Motor neuron (in vitro differentiated cells): Measurements from ENCODE around the gene DPYSL4. TPM values are rescaled to one million over a fixed set of nuclear protein-coding genes. Genes with fewer than 3 reads are reported as not detected.
A peak's percentile ranks its signal among the peaks of the same experiment; 100 is the strongest.

ENCODE experiments used
- ATAC-seq, 8 experiments: fragments of 200-7000 bp; cut with Tn5 transposase; replicated peaks in 6 of 8; 2 replicates each; pipeline ENCODE4 v1.8.0; 2021; ENCODE audit warnings: mild to moderate bottlenecking in 8 of 8, moderate library complexity in 8 of 8
- H3K27ac ChIP-seq, 2 donors: fragments of 250-450 bp; sonication (Bioruptor Pico); 2 replicates each; pipeline ENCODE4 v1.9.0; 2021; ENCODE audit warnings: antibody characterized with exemption in 2 of 2, mild to moderate bottlenecking in 2 of 2, moderate library complexity in 1 of 2
- H3K4me1 ChIP-seq, 2 donors: fragments of 250-450 bp; sonication (Bioruptor Pico); replicated peaks in 1 of 2; 2 replicates each; pipeline ENCODE4 v1.6.1; 2021; ENCODE audit warnings: antibody characterized with exemption in 2 of 2, mild to moderate bottlenecking in 2 of 2, moderate library complexity in 1 of 2
- H3K4me3 ChIP-seq, 5 donors: fragments of 250-450 bp; sonication (Bioruptor Pico); 2 replicates each; pipeline ENCODE4 v1.9.0; 2021; ENCODE audit warnings: antibody characterized with exemption in 5 of 5, mild to moderate bottlenecking in 5 of 5, moderate library complexity in 4 of 5
- WGBS, 10 experiments: fragments of 450-650 bp; shearing (Covaris generic); methylation state at CpG; one replicate each; pipeline ENCODE4 v1.0.0; 2022; 5-methylcytosine and 5-hydroxymethylcytosine counted together
- in situ Hi-C, 9 experiments: fragments of 400-800 bp; cut with MboI; loops; one replicate each; pipeline ENCODE4 v1.15.0; 2021; ENCODE audit warnings: low sequenced_read_pairs in 9 of 9, low pct_unique_long_range_greater_than_20kb in 2 of 9; ENCODE audit not compliant: unreplicated experiment in 9 of 9
- total RNA-seq, 8 experiments: library from RNA; unstranded; fragments of 300-600 nt; gene quantifications; 2 replicates each; pipeline versions ENCODE4 v1.2.3 to v1.2.4, GENCODE V29; 2022

Gene DPYSL4
- total RNA-seq, 8 experiments from 2014 or later = 0.56 to 181 (median 50.9) TPM

DNA sequence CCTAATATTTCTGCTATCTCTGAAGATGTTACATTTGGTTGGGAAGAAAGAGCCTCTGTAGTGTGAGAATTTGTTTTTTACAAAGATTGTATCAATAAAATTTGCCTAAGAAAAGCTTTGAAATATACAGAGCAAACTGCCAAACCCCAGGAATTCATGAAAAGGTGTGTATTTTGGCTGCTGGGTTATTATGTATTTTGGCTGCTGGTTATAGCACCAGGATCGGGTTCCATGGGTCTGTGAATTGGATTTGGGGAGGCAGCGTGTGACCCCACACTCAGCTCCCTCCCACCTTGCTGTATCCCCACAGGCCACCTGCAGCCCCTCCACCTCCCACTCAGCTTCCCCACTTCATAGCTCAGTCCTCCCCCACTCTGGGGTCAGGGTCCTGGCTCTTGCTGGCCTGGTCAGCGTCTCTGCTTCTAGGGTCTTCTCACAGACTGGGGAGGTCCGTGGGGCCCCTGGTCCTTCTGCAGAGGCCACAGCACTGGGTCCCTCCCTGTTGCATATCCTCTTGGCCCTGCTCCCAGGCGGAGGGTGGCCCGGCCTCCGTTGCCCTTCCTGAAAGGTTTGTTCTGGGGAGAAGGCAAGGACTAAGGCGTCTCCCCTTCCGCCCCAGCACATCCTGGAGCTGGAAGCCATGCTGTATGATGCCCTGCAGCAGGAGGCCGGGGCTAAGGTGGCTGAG is 24.0 kb upstream of the DPYSL4 start:
- WGBS, 10 experiments = 34 to 100% (median 45%) methylated on average over 1 to 3 of the region's 10 CpGs; no CpG with 5 or more reads in 6 of the 10 experiments
- in situ Hi-C loops = no loop called here
- Histone ChIP-seq H3K27ac (peak overlapping the region in 1 of 2 donors; percentile 43), H3K4me3 (no peak overlapping the region), H3K4me1 (peaks cover 31 to 38% of the 10 kb centered on the region in 2 donors)
- ATAC-seq = peak in 1 of 8 experiments; percentile 34

DNA sequence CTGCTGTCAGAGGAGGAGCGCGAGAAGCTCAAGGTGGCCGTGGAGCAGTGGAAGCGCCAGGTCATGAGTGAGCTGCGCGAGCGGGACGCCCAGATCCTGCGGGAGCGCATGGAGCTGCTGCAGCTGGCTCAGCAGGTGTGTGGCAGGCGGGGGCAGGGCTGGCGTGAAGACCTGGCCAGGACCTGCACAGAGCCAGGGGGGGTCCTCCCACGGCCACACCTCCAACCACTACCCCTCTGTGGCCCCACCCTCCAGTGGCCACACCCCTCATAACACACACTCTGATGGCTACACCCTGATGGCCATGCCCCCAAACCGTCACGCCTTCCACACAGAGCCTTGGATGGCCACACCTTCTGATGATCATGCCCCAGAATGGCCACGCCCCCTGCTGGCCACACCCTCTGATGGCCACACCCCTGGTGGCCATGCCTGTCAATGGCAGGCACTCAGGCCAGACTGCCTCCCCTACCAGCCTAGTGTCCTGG is 23.4 kb upstream of the DPYSL4 start:
- in situ Hi-C loops = no loop called here
- peaks cover 28 to 35% of the 10 kb centered on the region in 2 donors for H3K4me1 ChIP-seq
- no peak overlapping the region for H3K4me3 ChIP-seq

DNA sequence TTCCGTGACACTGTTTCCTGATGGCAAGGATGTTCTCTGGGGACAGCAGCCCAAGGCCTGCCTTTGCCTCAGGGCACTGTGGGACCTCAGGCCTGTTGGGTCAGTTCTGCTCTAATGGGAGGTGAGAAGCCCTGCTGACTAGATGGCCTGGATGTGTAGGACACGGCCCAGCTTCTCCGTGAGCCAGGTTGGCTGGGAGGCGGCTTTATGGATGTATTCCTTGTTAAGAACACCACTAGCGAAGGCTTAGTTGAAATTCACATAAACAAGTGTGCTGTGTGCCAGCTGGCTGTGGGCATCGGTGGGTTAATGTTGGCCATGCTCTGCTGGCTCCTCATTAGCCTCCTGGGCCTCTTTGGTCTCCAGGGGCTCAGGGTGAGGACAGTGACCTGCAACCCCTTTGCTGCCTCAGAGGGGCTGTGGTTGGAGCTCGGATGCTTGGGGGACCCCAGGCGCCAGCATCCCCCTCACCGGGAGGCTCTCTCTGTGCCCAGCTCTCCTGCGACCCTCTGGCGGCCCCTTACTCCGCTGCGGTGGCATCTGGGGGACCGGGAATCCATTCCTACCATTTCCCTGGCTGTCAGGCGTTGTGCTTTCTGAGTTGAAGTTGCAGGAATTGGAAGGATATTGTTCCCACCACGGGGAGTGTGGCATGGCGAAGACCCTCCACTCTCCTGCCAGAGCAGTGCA is 22.8 kb upstream of the DPYSL4 start:
- ATAC-seq = no peak
- in situ Hi-C loops = no loop called here
- Histone ChIP-seq H3K27ac (no peak overlapping the region), H3K4me1 (peaks cover 27 to 34% of the 10 kb centered on the region in 2 donors), H3K4me3 (no peak overlapping the region)
- 0 to 100% (median 72%) methylated on average over 1 to 8 of the region's 17 CpGs; no CpG with 5 or more reads in 1 of the 10 experiments for WGBS, 10 experiments

More for the DNA sequence above, 23.4 kb upstream of the DPYSL4 start:
- 67% methylated on average over 6 of the region's 16 CpGs; no CpG with 5 or more reads in 9 of the 10 experiments for WGBS, 10 experiments
- H3K27ac ChIP-seq = peak overlapping the region in 1 of 2 donors; percentile 43
- peak; percentile 64 to 81 (median 72) for ATAC-seq

DNA sequence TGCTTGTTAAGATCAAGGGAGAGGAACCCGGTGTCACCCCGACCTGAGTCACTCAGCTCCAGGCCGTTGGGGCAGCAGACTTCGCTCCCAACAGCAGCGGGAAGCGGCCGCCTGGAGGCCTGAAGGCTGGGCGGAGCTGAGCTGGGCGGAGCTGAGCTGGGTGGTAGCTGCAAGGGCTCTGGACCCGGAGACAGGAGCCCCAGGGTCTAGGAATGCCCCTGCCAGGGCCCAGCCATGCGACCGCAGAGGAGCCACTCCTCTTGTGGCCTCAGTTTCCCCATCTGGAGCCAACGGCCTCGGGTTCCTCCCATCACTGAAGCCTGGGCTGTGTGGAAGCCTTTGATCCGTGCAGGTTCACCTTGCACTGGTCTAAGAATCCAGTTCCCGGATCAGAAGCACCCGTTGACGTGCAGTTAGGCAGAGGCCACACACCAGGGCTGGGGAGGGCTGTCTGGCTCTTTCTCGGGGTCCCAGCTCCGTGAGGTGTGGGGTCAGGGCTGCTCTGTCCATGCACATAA is 21.9 kb upstream of the DPYSL4 start:
- H3K27ac ChIP-seq = no peak overlapping the region
- ATAC-seq = peak in 7 of 8 experiments; percentile 10 to 66 (median 17)
- H3K4me3 ChIP-seq = no peak overlapping the region
- H3K4me1 ChIP-seq = peaks cover 27 to 34% of the 10 kb centered on the region in 2 donors
- in situ Hi-C loops = no loop called here
- WGBS, 10 experiments = 10 to 71% (median 47%) methylated on average over 2 to 8 of the region's 20 CpGs; no CpG with 5 or more reads in 2 of the 10 experiments

DNA sequence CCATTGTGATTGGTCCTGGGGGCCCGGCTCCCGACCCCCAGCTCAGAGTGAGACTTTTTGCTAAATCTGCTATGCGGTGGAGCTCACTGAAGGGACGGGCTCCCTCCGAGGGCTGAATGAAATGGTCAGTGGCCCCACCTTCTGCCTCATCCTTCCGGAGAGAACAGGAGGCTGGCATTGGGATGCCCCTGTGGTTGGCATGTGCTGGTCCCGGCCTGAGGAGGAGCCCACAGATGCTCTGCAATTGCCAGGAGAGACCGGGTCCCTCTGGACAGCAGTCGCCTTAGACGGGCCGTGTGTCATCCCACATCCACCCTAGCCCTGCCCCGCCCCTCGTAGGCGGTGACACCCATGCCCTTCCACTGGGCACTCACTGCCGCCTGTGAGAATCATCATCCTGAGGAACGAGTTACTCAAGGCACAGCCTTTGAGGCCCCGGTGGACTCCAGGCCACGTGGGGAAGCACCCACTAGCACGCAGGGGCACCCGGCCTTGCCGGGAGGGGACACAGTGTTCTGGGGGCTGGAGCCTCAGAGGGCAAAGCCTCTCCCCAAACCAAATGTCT is 21.2 kb upstream of the DPYSL4 start:
- ATAC-seq = no peak
- in situ Hi-C loops = no loop called here
- H3K4me1 ChIP-seq = peaks cover 33 to 39% of the 10 kb centered on the region in 2 donors
- no peak overlapping the region for H3K27ac ChIP-seq
- no peak overlapping the region for H3K4me3 ChIP-seq
- WGBS, 10 experiments = 52 to 100% (median 100%) methylated on average over 1 to 3 of the region's 21 CpGs; no CpG with 5 or more reads in 7 of the 10 experiments

DNA sequence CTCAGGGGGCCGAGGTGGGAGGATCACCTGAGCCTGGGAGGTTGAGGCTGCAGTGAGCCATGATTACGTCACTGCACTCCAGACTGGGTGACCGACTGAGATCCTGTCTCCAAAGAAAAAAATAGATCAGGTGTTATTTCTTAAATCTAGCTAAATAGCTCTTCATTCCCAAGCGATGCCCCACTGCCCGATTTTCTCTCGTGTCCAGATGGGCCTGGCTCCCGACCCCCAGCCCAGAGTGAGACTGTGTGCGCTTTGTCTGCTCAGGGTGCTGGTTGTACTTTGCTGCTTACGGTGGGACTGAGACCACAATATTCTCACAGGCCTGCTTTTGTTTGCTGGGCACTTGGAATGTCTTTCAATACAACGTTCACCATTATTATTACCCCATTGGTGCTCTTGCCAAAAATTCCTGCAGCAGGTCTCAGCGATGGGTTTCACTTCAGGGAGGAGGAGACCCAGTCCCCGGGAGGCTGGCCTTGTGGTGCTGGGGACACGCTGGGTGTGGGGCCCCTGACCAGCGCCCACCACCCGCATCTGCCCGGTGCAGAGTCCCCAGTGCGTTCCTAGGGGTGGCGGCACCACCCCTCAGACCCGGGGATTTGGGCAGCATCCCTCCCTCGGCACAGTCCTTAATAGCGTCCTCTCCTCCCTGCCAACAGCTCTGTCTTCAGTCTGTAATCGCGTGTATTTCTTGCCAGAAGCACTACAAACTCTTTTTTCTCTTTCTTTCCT is 20.4 kb upstream of the DPYSL4 start:
- no peak for ATAC-seq
- in situ Hi-C loops = no loop called here
- Histone ChIP-seq H3K4me3 (no peak overlapping the region), H3K4me1 (peaks cover 39 to 42% of the 10 kb centered on the region in 2 donors), H3K27ac (no peak overlapping the region)
- 33 to 90% (median 85%) methylated on average over 1 to 20 of the region's 23 CpGs; no CpG with 5 or more reads in 1 of the 10 experiments for WGBS, 10 experiments

DNA sequence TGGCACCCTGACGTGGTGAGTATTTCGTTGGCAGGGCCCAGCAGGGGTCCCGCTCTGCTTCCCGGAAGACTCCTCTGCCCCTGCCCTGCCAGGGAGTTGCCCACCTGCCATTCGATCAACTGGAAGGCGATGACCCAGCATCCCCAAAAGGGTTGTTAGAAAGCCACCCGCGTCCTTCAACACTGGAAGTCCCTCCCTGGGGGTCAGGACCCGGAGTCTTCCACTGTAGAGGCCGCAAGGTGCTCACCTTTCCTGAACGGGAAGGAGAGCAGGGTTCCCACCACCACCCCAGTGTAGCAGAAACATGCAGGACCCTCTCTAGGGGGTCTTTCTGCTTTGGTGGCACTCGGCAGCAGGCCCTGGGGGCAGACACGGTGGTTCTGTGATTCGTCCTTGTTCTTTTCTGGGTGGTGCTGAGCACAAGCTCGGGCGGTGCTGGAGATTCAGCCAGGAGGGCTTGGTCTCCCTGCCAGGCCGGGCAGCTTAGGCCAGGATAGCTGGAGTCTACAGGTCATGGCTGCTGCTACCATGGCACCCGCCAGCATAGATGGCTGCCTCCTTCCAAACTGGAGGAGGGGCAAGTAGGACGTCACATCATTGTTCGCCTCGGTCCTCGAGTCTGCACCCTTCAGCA is 19.6 kb upstream of the DPYSL4 start:
- no peak overlapping the region for H3K4me3 ChIP-seq
- peaks cover 40 to 45% of the 10 kb centered on the region in 2 donors for H3K4me1 ChIP-seq
- in situ Hi-C loops = no loop called here
- no peak for ATAC-seq
- WGBS, 10 experiments = 50 to 100% (median 91%) methylated on average over 1 to 9 of the region's 22 CpGs
- no peak overlapping the region for H3K27ac ChIP-seq

DNA sequence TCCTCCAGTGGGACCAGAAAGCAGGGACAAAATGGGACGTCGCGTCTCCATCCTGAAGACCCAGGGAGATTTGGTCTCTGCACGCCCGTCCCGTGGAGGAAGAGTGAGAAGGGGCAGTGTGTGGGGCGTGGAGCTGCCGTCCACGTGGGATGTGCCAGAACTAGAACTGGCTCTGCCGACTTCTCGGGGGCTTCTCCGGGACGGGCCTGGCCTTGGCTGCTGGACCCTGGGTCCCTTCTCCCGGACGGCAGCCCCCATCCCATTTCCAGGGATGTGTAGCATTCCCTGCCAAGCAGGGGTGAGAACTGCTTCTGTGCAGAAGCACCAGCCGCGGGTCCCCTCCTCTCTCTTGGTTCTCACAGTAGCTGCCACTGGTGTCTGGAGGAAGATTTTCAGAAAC is 18.8 kb upstream of the DPYSL4 start:
- Histone ChIP-seq H3K4me1 (peaks cover 37 to 43% of the 10 kb centered on the region in 2 donors), H3K4me3 (no peak overlapping the region), H3K27ac (no peak overlapping the region)
- ATAC-seq = no peak
- in situ Hi-C loops = no loop called here
- 20 to 98% (median 71%) methylated on average over 2 to 7 of the region's 17 CpGs; no CpG with 5 or more reads in 6 of the 10 experiments for WGBS, 10 experiments

DNA sequence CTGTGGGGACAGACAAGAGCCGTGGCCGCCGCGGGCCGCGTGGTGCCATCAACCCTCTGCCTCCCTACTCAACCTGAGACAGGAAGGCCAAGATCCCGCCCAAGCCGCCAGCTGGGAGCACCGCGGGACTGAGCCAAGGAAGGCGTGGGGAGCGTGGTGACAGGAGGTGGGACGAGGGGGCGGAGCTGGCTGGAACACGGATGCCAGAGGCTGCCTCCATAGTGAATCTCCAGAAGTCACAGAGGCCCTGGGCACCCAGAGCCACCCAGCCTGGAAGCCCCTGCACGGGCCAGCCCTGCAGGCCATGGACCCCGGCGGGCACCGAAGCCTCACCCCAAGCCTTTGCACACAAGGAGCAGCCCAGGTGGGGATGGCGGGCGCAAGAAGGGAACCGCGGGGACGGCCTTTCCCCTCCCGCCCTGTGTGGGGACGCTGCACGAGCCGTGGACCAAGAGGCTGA is 18.1 kb upstream of the DPYSL4 start:
- H3K4me1 ChIP-seq = peaks cover 31 to 36% of the 10 kb centered on the region in 2 donors
- peak in 1 of 8 experiments; percentile 7 for ATAC-seq
- in situ Hi-C loops = no loop called here

DNA sequence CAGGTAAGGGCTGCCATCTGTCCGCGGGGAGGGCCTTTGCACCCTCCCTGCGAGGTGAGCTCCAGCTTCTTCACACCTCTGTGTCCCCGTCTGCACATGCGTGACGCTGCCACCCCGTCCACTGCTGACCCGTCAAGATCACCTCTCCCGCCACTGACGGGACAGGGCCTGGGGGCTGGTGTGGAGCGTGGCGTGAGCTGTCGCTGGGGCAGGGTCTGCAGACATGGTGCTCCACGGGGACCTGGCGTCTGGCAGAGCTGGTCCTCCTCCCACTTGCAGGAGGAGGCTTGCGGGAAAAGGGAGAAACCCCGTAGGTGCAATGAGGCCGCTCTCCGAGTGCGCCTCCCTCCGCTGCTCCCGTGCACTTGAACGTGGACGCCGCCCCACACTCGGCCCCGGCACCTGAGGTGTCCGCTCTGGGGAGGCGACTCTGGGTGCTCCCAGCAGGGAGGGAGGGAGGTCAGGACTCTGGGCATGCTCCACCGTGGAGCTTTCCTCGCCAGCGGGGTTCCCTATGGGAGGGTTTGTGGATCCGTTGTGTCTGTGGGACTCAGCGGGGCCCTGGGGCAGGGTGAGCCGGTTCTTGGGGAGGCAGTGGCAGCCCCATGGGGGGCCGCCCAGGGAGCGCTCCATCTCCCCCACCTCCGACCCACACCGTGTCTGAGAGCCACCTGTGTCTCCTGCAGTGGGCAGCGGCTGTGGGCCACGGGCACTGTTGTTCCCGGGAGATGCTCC is 17.6 kb upstream of the DPYSL4 start:
- no peak overlapping the region for H3K4me3 ChIP-seq
- in situ Hi-C loops = no loop called here
- H3K4me1 ChIP-seq = peaks cover 25 to 34% of the 10 kb centered on the region in 2 donors
- ATAC-seq = no peak
- 90 to 94% methylated on average over 6 to 8 of the region's 42 CpGs; no CpG with 5 or more reads in 8 of the 10 experiments for WGBS, 10 experiments
- no peak overlapping the region for H3K27ac ChIP-seq

More for the DNA sequence above, 18.1 kb upstream of the DPYSL4 start:
- Histone ChIP-seq H3K4me3 (no peak overlapping the region), H3K27ac (no peak overlapping the region)
- 27 to 90% (median 79%) methylated on average over 3 to 17 of the region's 28 CpGs; no CpG with 5 or more reads in 7 of the 10 experiments for WGBS, 10 experiments

DNA sequence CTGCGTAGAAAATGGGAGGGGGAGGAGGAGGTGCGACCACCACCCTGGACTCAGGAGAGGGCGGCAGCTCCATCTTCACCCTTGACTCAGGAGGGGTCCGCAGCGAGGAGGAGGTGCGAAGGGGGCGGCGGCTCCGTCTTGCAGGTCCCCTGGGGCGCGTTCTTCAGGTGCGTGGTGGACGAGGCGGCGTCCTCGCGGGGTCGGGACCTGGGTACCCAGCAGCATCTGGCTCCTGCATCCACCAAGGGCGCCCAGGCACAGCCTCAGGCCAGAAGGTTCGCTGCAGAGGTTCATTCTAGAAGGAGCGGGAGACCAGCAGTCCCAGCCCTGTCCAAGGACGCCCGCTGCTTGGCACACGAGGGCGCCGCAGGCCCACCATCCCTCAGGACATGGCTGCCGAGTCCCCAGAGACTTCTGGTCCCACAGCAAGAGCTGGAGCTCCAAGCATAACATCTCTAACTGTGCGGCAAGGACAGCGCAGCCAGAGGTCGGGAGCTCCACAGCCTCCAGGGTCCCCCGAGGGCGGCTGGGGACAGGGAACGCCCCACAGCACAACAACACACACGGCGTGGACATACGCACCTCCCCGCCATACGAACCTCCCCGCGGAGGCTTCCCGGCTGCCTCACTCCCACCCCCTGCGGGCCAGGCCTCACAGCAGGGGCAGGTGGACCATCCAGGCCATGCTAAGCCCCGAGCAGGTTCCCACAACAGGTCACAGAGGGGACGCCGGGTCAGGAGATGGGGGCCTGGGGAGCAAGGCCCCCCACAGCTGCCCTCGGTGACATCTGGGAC is 16.8 kb upstream of the DPYSL4 start:
- ATAC-seq = no peak
- Histone ChIP-seq H3K4me1 (peaks cover 23 to 33% of the 10 kb centered on the region in 2 donors), H3K27ac (peak overlapping the region; percentile 15 to 31), H3K4me3 (no peak overlapping the region)
- WGBS, 10 experiments = 0 to 93% (median 75%) methylated on average over 1 to 18 of the region's 46 CpGs; no CpG with 5 or more reads in 6 of the 10 experiments
- in situ Hi-C loops = no loop called here
